ENCODE data around the gene ABLIM2.

DNA sequence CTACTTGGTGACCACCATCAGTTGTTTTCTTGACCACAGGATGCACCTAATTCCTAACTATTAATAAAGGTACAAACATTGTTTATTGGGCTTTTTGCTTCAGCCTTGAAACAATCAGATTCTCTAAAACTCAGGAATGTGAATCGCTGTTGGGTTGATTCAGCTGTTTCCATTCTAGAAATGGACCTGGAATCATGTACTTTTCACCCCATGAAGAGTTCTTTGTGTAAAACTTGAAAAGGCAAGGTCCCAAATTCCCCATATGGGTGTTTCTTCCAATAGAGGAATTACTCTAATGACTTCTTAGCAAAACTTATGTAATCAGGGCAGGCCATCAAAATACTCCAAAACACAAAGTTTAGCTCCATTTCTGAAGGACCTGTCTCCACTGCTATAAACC is 226.3 kb downstream of the ABLIM2 start:
- TF ChIP-seq, protein P1, sequence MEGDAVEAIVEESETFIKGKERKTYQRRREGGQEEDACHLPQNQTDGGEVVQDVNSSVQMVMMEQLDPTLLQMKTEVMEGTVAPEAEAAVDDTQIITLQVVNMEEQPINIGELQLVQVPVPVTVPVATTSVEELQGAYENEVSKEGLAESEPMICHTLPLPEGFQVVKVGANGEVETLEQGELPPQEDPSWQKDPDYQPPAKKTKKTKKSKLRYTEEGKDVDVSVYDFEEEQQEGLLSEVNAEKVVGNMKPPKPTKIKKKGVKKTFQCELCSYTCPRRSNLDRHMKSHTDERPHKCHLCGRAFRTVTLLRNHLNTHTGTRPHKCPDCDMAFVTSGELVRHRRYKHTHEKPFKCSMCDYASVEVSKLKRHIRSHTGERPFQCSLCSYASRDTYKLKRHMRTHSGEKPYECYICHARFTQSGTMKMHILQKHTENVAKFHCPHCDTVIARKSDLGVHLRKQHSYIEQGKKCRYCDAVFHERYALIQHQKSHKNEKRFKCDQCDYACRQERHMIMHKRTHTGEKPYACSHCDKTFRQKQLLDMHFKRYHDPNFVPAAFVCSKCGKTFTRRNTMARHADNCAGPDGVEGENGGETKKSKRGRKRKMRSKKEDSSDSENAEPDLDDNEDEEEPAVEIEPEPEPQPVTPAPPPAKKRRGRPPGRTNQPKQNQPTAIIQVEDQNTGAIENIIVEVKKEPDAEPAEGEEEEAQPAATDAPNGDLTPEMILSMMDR (conservative IDR thresholded peaks at IDR 0.05 in 1 of 2, IDR thresholded peaks at IDR 0.05 in 1 of 2; ENCODE audit: extremely low read depth in 1 of 2, insufficient read depth in 1 of 2, low read depth in 1 of 2, low read length in 2 of 2): no peak
- TF ChIP-seq EZH2 (IDR thresholded peaks at IDR 0.05; ENCODE audit: borderline replicate concordance, low read length): no peak

Data from mammary epithelial cell (primary cell).